ENCODE measurements around the gene MRPS14.

DNA sequence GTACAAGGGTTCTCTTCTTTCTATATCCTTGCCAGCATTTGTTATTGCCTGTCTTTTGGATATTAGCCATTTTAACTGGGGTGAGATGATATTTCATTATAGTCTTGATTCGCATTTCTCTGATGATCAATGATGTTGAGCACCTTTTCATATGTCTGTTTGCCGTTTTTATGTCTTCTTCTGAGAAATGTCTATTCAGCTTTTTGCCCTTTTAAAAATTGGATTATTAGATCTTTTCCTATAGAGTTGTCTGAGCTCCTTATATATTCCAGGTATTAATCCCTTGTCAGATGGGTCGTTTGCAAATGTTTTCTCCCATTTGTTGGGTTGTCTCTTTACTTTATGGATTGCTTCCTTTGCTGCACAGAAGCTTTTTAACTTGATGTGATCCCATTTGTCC, 19.4 kb upstream of the MRPS14 start:
- TF ChIP-seq, protein P1, sequence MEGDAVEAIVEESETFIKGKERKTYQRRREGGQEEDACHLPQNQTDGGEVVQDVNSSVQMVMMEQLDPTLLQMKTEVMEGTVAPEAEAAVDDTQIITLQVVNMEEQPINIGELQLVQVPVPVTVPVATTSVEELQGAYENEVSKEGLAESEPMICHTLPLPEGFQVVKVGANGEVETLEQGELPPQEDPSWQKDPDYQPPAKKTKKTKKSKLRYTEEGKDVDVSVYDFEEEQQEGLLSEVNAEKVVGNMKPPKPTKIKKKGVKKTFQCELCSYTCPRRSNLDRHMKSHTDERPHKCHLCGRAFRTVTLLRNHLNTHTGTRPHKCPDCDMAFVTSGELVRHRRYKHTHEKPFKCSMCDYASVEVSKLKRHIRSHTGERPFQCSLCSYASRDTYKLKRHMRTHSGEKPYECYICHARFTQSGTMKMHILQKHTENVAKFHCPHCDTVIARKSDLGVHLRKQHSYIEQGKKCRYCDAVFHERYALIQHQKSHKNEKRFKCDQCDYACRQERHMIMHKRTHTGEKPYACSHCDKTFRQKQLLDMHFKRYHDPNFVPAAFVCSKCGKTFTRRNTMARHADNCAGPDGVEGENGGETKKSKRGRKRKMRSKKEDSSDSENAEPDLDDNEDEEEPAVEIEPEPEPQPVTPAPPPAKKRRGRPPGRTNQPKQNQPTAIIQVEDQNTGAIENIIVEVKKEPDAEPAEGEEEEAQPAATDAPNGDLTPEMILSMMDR (conservative IDR thresholded peaks at IDR 0.05; ENCODE audit: low read depth, low read length): no peak
- TF ChIP-seq, protein P2, sequence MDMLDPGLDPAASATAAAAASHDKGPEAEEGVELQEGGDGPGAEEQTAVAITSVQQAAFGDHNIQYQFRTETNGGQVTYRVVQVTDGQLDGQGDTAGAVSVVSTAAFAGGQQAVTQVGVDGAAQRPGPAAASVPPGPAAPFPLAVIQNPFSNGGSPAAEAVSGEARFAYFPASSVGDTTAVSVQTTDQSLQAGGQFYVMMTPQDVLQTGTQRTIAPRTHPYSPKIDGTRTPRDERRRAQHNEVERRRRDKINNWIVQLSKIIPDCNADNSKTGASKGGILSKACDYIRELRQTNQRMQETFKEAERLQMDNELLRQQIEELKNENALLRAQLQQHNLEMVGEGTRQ (IDR thresholded peaks at IDR 0.05; ENCODE audit: low read depth, low read length): no peak
- no peak for TF ChIP-seq MXI1 (IDR thresholded peaks at IDR 0.05; ENCODE audit: borderline replicate concordance, low read depth, low read length)
- TF ChIP-seq NFE2L2 (IDR thresholded peaks at IDR 0.05; ENCODE audit: low read depth, low read length): no peak
- TF ChIP-seq POLR2A (IDR thresholded peaks at IDR 0.05; ENCODE audit: low read depth, low read length): no peak
- no peak for TF ChIP-seq RFX5 (IDR thresholded peaks at IDR 0.05; ENCODE audit: low read depth, low read length)
- TF ChIP-seq BHLHE40 (IDR thresholded peaks at IDR 0.05; ENCODE audit: low read depth, low read length): no peak
- TF ChIP-seq RAD21 (IDR thresholded peaks at IDR 0.05; ENCODE audit: low read length): no peak
- no peak for TF ChIP-seq MAFK (IDR thresholded peaks at IDR 0.05; ENCODE audit: low read depth, low read length)

Measured in IMR-90 (cell line).